DMS53 treated with DMSO at 0.1 percent for 48 hours (cell line): ENCODE results near the gene BLNK.

Experiments
- DNase-seq: peaks from one replicate; lab custom pipeline; 2025; ENCODE audit not compliant: unreplicated experiment; lab: John Stamatoyannopoulos, UW

The BLNK gene

GRCh38 chr10:96152437-96152836, 118.9 kb downstream of the BLNK start:
- no peak for DNase-seq
